Kidney epithelial cell (primary cell): ENCODE data around the gene MYCBP2. TPM values are rescaled to one million over a fixed set of nuclear protein-coding genes. Genes with fewer than 3 reads are reported as not detected.
"Not testable (repeated sequence)": the region's sequence is repeated elsewhere in the genome, so short reads cannot be mapped to it uniquely, and the experiment has no call there.

Source experiments
- DNase-seq: peaks from one replicate; pipeline ENCODE4 v3.0.0-alpha.2; 2010; ENCODE audit warnings: low read depth
- H3K27me3 ChIP-seq: 2 replicates; pipeline ENCODE4 v1.6.0; 2011; ENCODE audit warnings: low read length; ENCODE audit not compliant: control insufficient read depth, insufficient read depth
- H3K36me3 ChIP-seq: 2 replicates; pipeline ENCODE4 v1.5.1; 2011; ENCODE audit warnings: low read length; ENCODE audit not compliant: control insufficient read depth, insufficient read depth
- H3K4me3 ChIP-seq: 2 replicates; pipeline ENCODE4 v1.5.1; 2011; ENCODE audit warnings: low read depth, mild to moderate bottlenecking, control low read depth, low read length
- total RNA-seq: library from RNA; depleted of rRNA; stranded (reverse); fragments of >200 nt; gene quantifications from 2 replicates; pipeline ENCODE4 v1.2.3, GENCODE V29; 2015
- TF ChIP-seq, protein P1 (sequence below): IDR thresholded peaks from 2 replicates; pipeline ENCODE4 v1.5.1; 2011; ENCODE audit warnings: mild to moderate bottlenecking, moderate library complexity, low read length, control low read depth, inconsistent platforms; ENCODE audit not compliant: insufficient read depth, poor library complexity, severe bottlenecking

The MYCBP2 gene
- total RNA-seq, 1 donor from 2014 or later = 46.3 TPM

DNA sequence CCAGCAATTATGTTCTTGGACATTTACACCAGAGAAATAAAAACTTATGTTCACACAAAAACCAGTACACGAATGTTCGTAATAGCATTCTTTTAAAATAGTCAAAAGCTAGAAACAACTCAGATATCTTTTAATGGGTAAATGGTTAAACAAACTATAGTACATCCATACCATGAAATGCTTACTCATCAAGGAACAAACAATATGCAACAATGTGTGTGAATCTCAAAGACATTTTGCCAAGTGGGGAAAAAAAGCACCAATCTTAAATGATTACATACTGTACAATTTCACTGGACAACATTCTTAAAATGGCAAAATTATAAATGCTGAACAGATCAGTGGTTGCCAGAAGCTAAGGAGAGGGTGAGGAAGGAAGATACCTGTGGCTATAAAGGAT lies 36.6 kb downstream of the MYCBP2 start:
- H3K36me3 ChIP-seq = peaks cover 1% of the 10 kb centered on the region
- DNase-seq = no peak

DNA sequence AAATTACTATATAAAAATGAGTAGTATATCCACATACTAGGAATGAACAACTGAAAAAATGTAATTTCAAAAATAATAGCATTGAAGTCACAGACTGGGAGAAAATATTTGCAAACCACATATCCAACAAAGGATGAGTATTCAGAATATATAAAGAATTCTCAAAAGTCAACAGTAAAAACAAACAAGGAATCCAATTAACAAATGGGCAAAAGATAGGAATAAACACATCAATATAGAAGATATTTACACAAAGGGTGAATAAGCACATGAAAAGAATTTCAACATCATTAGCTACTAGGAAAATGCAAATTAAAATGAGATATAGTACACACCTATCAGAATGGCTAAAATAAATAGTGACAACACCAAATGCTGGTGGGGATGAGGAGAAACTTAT lies 37.0 kb downstream of the MYCBP2 start:
- peaks cover 1% of the 10 kb centered on the region for H3K36me3 ChIP-seq

More for the DNA sequence above, 36.6 kb downstream of the MYCBP2 start:
- Histone ChIP-seq H3K27me3 (no peaks in the 10 kb centered on the region), H3K4me3 (no peak overlapping the region)
- TF ChIP-seq, protein P1, sequence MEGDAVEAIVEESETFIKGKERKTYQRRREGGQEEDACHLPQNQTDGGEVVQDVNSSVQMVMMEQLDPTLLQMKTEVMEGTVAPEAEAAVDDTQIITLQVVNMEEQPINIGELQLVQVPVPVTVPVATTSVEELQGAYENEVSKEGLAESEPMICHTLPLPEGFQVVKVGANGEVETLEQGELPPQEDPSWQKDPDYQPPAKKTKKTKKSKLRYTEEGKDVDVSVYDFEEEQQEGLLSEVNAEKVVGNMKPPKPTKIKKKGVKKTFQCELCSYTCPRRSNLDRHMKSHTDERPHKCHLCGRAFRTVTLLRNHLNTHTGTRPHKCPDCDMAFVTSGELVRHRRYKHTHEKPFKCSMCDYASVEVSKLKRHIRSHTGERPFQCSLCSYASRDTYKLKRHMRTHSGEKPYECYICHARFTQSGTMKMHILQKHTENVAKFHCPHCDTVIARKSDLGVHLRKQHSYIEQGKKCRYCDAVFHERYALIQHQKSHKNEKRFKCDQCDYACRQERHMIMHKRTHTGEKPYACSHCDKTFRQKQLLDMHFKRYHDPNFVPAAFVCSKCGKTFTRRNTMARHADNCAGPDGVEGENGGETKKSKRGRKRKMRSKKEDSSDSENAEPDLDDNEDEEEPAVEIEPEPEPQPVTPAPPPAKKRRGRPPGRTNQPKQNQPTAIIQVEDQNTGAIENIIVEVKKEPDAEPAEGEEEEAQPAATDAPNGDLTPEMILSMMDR = no peak

DNA sequence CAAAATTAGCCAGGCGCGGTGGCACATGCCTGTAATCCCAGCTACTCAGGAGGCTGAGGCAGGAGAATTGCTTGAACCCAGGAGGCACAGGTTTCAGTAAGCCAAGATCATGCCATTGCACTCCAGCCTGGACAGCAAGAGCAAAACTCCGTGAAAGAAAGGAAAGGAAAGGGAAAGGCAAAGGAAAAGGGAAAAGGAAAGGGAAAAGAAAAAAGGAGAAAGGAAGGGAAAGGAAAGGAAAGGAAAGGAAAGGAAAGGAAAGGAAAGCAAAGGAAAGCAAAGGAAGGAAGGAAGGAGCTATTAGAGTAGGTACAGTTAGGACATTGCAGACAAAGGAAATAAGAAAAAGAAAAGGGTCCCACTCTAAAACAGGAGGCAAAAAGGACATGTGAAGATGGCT lies 41.3 kb downstream of the MYCBP2 start:
- DNase-seq, H3K36me3 ChIP-seq, H3K27me3 ChIP-seq, H3K4me3 ChIP-seq: not testable (repeated sequence)

More for the DNA sequence above, 37.0 kb downstream of the MYCBP2 start:
- Histone ChIP-seq H3K4me3 (no peak overlapping the region), H3K27me3 (no peaks in the 10 kb centered on the region)
- no peak for DNase-seq
- TF ChIP-seq, protein P1 = no peak

DNA sequence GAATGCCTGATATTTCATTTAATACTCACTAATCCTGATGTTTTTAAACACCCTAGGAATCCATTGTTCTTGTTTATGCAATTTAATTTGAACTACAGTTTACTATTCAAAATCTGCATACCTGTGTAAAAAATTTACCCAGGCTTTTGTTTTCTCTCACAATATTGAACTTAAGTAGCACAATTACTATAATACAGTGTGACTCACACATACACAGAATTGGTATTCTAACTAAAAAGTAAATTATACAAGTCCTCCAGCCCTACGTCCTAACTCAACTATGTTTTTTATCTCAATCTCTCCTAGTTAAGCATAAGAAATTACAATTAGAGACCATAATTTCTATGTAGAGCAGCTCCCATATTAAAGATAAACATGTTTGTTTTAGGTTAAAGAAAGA lies 41.8 kb downstream of the MYCBP2 start:
- Histone ChIP-seq H3K27me3 (no peaks in the 10 kb centered on the region), H3K36me3 (no peaks in the 10 kb centered on the region), H3K4me3 (no peak overlapping the region)
- TF ChIP-seq, protein P1 = no peak
- no peak for DNase-seq

DNA sequence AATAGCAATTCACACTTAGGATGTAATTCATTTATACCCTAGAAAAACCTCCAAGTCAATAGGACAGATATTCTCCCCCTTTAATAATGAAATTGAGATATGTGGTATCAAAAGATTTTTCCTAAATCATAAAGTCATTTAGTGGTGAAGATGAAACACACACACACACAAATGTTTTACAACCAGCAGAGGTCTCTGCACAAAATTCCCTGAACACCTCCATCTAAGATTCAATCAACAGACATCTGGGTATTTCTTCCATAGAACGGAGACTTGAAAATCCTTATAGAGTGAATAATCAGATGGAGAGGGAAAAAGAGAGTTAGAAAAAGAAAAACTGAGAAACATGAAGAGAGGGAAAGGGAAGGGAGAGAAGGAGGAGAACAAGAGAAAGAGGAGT lies 52.8 kb downstream of the MYCBP2 start:
- TF ChIP-seq, protein P1 = no peak
- H3K36me3 ChIP-seq = no peaks in the 10 kb centered on the region
- no peaks in the 10 kb centered on the region for H3K27me3 ChIP-seq
- no peak for DNase-seq
- no peak overlapping the region for H3K4me3 ChIP-seq

DNA sequence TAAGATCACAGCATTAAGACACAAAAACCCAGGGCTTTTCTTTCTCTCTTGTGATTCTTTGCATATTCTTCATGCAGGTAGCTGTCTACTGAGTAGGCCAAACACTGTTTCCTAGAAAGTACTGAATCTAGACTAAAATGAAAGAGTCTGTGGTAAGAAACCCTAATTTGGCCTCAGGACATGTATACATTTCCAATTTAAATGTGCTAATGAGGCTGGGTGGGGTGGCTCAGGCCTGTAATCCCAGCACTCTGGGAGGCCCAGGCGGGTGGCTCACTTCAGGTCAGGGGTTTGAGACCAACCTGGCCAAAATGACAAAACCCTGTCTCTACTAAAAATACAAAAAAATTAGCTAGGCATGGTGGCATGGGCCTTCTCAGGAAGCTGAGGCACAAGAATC lies 57.8 kb downstream of the MYCBP2 start:
- Histone ChIP-seq H3K4me3 (no peak overlapping the region), H3K27me3 (no peaks in the 10 kb centered on the region), H3K36me3 (no peaks in the 10 kb centered on the region)
- DNase-seq = no peak
- TF ChIP-seq, protein P1 = no peak
